GM19397 (cell line): ENCODE measurements around the gene TRAF3IP1.
"Not testable (repeated sequence)": the region's sequence is repeated elsewhere in the genome, so short reads cannot be mapped to it uniquely, and the experiment has no call there.

ENCODE experiments used
- ATAC-seq: cut with Tn5 transposase; IDR thresholded peaks from one replicate; pipeline ENCODE4 v1.9.1; 2021; ENCODE audit warnings: mild to moderate bottlenecking, moderate library complexity; ENCODE audit not compliant: unreplicated experiment

TRAF3IP1 gene, protein sequence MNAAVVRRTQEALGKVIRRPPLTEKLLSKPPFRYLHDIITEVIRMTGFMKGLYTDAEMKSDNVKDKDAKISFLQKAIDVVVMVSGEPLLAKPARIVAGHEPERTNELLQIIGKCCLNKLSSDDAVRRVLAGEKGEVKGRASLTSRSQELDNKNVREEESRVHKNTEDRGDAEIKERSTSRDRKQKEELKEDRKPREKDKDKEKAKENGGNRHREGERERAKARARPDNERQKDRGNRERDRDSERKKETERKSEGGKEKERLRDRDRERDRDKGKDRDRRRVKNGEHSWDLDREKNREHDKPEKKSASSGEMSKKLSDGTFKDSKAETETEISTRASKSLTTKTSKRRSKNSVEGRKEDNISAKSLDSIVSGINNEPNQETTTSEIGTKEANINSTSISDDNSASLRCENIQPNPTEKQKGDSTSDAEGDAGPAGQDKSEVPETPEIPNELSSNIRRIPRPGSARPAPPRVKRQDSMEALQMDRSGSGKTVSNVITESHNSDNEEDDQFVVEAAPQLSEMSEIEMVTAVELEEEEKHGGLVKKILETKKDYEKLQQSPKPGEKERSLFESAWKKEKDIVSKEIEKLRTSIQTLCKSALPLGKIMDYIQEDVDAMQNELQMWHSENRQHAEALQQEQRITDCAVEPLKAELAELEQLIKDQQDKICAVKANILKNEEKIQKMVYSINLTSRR

GRCh38 chr2:238320246-238320647 lies at the start of gene TRAF3IP1:
TRAF3IP1 (plus strand) TSS chr2:238320518; CDS start chr2:238320663, 145 bp downstream.
- ATAC-seq, result peak; percentile 98

DNA sequence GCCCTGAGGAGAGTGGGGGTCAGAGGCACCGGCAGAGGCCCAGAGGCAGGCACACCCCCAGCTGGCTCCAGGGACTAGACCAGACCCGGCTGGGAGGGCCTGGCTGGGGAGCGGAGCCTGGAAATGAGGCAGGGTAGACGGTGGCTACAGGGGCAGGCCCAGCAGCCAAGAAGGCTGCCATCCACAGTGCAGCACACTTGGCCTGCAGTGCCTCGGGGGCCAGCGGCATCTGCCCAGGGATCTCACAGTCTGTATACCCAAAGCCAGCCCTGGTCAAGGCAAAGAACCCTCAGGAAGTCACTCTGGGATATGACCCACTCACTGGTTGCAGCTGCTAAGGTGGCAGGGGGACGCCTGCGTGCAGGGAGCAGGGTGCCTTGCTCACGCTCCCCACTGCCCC lies 49.7 kb upstream of the TRAF3IP1 start:
- no peak for ATAC-seq

- ATAC-seq, result no peak
Observed at GRCh38 chr2:238271061-238271554, 49.2 kb upstream of the TRAF3IP1 start.

GRCh38 chr2:238271686-238272085 lies 48.6 kb upstream of the TRAF3IP1 start:
- ATAC-seq, result not testable (repeated sequence)

- no peak for ATAC-seq
Observed at GRCh38 chr2:238272156-238272555, 48.2 kb upstream of the TRAF3IP1 start.

GRCh38 chr2:238273433-238273832 lies 46.9 kb upstream of the TRAF3IP1 start:
- not testable (repeated sequence) for ATAC-seq

- no peak for ATAC-seq
Observed at GRCh38 chr2:238274152-238274865, 46.0 kb upstream of the TRAF3IP1 start.

DNA sequence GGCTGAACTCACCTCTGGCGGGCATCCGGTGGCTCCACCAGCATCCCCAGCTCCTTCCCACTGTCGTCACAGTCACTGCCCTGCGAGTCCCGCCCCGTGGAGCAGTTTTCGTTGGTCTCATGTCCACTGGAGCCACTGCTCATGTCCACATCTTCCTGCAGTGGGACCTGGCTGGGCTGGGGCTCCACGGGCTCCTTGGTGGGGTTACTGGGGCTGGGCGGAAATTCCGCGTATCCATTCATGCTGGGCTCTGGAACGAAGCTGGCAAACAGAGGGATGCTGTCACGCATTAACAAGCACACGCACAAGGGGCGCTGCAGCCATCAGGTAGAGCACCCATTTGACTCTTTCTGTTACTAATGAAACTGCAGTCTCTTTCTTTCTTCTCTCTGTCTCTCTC lies 42.6 kb upstream of the TRAF3IP1 start:
- ATAC-seq, result no peak

- no peak for ATAC-seq
Observed at GRCh38 chr2:238278626-238279323, 41.5 kb upstream of the TRAF3IP1 start.

DNA sequence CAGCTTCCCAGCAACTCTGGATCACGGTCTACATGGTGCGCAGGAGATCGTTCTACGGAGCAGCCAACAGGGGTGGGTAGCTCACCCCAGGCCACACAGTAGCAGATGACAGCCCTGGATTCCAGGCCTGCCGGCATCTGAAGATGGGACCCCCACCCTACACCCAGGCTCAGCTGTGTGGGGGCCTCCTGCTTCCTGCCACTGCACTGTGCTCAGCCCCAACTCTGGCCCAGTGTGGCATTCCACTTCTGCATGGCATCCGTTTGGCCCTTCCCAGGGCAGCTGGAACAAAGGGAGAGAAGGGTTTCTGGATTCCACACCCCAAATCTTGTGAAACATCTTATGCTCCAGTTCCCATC lies 41.0 kb upstream of the TRAF3IP1 start:
- no peak for ATAC-seq

DNA sequence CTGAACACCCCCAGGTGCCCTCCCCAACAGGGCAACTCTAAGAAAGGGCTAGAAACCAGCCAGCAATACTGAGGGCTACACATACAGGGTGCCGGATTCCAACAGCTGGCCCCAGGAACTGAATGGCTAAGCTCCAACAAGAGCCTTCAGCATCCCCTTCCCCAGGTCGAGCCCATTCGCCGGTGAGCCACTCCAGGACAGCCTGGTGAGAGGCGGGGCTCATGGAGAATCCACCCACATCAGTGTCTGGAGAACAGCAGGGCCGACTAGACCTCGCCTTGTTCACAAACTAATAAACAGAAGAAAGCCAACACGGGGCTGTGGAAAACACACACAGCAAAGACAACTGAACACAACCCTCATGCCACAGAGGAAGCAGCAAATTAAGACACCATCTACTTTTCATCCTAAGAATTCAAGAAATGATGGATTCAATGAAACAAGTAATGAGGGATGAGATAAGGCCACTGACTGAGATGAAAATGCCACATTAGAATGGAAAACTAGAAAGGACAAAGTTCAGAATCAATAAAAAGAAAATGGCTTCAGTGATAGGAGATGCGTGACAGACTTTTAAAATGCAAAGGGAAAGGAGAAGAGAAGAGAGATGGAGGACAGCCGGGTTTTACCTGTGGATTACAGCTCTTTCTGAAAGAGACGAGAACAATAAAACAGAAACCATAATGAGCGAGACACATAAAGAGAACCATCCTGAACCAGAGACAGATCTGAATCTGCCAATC lies 40.1 kb upstream of the TRAF3IP1 start:
- no peak for ATAC-seq

DNA sequence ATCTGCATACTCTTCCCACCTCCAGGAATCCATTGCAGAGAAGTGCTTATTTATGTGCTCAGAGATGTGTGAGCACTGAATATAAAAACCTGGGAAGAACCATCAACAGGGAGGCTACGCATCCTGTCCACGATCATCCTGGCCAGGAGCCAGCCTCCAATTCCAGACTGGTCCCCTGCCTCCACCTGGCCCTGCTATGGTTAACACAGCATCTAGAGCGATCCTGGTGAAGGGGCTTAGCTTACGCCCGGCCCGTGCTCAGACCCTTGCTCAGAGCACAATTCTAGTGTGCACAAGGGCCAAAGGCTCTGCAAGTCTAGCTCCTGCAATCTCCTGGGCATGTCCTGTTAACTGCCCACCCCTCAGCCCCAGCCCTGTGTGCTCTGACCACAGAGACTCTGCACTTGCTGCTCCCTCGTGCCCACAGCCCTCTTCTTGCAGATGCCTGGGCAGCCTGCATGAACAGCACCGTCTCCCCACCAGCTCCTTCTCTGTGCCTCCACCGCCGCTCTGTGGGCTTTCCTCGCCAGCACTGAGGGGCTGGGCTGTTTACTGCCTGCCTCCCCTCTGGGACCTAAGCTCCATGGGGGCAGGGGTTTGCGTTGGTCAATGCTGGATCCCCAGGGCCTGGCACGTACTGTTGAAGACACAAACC lies 38.4 kb upstream of the TRAF3IP1 start:
- ATAC-seq, result no peak

DNA sequence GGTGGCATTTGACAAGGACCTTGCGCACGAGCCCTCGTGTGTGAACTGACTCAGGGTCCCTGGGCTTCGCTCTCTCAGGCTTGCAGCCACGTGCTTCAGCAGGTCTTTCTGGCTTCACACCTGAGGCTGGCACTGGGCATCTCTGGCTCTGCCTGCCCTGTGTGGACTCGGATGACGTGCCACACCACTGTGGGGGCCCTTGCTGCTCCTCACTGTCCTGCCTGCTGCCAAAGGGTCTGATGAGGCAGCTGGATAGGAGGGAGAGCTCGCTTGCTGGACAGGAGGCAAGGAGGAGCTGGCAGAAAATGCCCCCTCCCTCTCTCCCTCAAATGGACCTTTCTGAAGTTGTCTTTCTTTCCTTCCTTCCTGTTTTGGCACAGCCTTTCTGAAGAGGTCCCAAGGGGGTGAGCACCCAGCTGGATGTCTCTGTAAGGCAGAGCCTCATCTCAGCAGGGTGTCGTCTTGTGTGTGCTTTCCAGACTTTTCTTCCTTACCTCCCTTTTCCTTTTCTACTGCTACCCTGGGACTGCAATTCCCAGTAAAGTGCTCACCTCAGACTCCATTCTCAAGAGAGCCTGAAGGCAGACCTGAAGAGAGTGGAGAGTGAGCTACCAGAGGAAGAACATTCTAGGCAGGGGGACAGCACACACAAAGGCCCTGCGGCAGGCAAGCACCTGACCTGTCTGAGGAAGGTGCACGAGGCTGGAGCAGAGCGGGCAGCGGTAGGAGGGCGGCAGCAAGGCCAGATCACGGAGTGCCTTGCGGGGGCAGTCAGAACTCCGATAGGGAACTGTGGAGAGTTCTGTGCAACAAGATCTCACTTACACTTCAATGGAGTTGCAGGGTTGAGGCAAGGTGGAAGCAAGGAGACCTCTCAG lies 37.2 kb upstream of the TRAF3IP1 start:
- ATAC-seq, result no peak

DNA sequence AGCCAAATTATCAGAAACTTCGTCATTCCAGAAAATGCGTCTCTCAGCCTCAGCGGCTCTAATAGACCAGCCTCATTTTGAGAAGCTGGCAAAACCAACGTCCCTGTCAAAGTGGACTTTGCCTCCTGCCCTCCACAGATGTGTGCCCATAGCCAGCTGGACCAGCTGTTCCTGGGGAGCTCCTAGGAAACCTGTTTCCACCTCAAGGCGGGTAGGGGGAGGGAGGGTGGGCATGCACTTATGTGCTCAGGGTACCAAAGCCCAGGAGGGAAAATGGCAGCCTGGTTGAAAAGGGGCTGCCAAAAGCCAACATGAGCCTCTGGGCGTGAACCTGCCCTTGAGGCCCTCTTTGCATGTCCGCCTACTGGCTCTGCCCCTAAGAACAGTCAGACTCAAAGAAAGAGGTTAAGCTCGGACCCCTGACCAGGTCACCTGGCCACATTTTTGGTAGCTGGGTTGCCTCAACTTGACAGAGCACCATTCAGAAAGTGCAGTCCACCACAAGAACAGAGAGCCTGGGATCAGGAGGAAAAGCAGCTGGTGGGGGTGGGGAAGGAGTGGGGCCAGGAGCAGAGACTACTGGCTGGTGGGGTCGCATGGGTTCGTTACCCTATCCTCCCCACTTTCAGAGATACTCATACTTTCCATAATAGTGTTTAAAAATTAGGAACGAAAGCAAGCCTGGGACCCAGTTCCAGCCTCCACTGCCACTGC lies 35.4 kb upstream of the TRAF3IP1 start:
- ATAC-seq, result no peak

GRCh38 chr2:238285653-238286082 lies 34.6 kb upstream of the TRAF3IP1 start:
- ATAC-seq, result no peak

GRCh38 chr2:238286095-238286494 lies 34.2 kb upstream of the TRAF3IP1 start:
- no peak for ATAC-seq

- no peak for ATAC-seq
Observed at GRCh38 chr2:238286551-238286950, 33.8 kb upstream of the TRAF3IP1 start.
